Measurements from ENCODE around the gene APOC1. TPM values are rescaled to one million over a fixed set of nuclear protein-coding genes. Genes with fewer than 3 reads are reported as not detected.

Gene APOC1
- total RNA-seq, 1 experiment from 2014 or later, result 48.5 TPM

DNA sequence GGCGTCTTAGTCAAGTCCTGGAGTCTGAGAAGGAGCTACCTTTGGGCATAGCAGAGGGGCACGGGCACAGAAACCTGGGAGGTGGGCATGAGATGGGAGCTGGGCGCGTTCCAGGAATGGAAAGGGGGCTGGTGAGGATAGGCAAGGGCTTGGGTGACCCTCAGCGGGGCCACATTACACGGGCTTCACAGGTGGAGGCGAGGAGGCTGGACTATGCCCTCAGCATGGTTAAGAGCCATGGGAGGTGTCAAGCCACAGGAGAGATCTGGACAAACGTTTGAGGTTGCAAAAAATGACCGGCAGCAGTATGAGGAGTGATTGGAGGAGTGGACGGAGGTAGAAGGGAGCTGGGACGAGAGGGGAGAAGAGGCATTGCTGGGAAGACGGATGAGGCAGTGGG, 46.8 kb upstream of the APOC1 start:
- ChIA-PET POLR2A (no interaction called here), CTCF (no interaction called here)
- Histone ChIP-seq H3K4me1 (ENCODE audit: control insufficient read depth, insufficient read depth, low read length) (no peaks in the 10 kb centered on the region), H3K9me3 (ENCODE audit: control insufficient read depth, insufficient read depth, low read depth, low read length) (no peaks in the 10 kb centered on the region), H3K27me3 (ENCODE audit: control insufficient read depth, insufficient read depth, low read length) (no peaks in the 10 kb centered on the region), H3K36me3 (ENCODE audit: control insufficient read depth, insufficient read depth, low read length) (peaks cover 2% of the 10 kb centered on the region; the same call in 1 of the 2 replicates), H3K4me3 (ENCODE audit: low read depth in 2 of 2, low read length in 2 of 2) (no peak overlapping the region), H3K27ac (ENCODE audit: low read length) (no peak overlapping the region)
- BruUV-seq (replicated peaks), result no TSS peak
- in situ Hi-C loops (cut with HindIII; ENCODE audit: low pct_unique_long_range_greater_than_20kb, low sequenced_read_pairs) (no loop called here), intact Hi-C loops (cut with micrococcal nuclease; ENCODE audit: unreplicated experiment) (no loop called here)
- TF ChIP-seq, protein P1, sequence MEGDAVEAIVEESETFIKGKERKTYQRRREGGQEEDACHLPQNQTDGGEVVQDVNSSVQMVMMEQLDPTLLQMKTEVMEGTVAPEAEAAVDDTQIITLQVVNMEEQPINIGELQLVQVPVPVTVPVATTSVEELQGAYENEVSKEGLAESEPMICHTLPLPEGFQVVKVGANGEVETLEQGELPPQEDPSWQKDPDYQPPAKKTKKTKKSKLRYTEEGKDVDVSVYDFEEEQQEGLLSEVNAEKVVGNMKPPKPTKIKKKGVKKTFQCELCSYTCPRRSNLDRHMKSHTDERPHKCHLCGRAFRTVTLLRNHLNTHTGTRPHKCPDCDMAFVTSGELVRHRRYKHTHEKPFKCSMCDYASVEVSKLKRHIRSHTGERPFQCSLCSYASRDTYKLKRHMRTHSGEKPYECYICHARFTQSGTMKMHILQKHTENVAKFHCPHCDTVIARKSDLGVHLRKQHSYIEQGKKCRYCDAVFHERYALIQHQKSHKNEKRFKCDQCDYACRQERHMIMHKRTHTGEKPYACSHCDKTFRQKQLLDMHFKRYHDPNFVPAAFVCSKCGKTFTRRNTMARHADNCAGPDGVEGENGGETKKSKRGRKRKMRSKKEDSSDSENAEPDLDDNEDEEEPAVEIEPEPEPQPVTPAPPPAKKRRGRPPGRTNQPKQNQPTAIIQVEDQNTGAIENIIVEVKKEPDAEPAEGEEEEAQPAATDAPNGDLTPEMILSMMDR (IDR thresholded peaks at IDR 0.05), result no peak
- TF ChIP-seq TCF7L2 (IDR thresholded peaks at IDR 0.05; ENCODE audit: low read depth, low read length) (no peak), SIN3A (IDR thresholded peaks at IDR 0.05; ENCODE audit: borderline replicate concordance, insufficient read depth, low read depth, low read length) (no peak), POLR2AphosphoS5 (IDR thresholded peaks at IDR 0.05; ENCODE audit: low read depth, low read length) (no peak)
- TF ChIP-seq, protein P2, sequence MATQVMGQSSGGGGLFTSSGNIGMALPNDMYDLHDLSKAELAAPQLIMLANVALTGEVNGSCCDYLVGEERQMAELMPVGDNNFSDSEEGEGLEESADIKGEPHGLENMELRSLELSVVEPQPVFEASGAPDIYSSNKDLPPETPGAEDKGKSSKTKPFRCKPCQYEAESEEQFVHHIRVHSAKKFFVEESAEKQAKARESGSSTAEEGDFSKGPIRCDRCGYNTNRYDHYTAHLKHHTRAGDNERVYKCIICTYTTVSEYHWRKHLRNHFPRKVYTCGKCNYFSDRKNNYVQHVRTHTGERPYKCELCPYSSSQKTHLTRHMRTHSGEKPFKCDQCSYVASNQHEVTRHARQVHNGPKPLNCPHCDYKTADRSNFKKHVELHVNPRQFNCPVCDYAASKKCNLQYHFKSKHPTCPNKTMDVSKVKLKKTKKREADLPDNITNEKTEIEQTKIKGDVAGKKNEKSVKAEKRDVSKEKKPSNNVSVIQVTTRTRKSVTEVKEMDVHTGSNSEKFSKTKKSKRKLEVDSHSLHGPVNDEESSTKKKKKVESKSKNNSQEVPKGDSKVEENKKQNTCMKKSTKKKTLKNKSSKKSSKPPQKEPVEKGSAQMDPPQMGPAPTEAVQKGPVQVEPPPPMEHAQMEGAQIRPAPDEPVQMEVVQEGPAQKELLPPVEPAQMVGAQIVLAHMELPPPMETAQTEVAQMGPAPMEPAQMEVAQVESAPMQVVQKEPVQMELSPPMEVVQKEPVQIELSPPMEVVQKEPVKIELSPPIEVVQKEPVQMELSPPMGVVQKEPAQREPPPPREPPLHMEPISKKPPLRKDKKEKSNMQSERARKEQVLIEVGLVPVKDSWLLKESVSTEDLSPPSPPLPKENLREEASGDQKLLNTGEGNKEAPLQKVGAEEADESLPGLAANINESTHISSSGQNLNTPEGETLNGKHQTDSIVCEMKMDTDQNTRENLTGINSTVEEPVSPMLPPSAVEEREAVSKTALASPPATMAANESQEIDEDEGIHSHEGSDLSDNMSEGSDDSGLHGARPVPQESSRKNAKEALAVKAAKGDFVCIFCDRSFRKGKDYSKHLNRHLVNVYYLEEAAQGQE (IDR thresholded peaks at IDR 0.05; ENCODE audit: insufficient read depth in 1 of 2, low read depth in 2 of 2, low read length in 1 of 2), result no peak
- DNase-seq (ENCODE audit: low read depth, low spot score), result no peak
- no peak for ATAC-seq

DNA sequence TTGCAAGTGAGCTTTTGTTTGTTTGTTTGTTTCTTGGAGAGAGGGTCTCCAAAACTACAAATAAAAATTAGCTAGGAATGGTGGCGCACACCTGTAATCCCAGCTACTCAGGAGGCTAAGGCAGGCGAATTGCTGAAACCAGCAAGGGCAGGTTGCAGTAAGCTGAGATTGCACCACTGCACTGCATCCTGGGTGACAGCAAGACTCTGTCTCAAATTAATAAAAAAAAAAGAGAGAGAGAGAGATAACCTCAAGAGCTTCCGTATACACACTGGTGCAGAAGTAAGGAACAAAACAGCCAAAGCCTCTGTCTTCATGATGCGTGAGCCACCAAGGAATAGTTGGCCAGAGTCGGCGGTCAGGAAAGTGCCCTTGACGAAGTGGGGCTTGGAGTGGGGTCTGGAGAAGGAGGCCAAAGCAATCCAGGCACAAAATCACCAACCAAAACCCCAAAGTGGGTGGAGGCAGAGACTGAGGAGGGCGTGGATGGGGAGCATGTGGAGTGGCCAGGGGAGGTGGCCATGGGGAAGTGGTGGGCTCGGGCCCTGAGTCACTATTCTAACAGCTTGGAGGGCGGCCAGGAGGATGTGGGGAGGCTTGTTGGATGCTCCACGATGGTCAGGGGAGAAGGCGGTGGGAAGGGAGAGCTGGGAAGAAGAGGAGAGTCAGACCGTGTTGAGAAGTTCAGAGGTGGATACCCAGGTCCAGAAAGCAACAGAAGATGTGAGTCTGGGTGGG, 44.5 kb upstream of the APOC1 start:
- no peaks in the 10 kb centered on the region for H3K4me1 ChIP-seq (ENCODE audit: control insufficient read depth, insufficient read depth, low read length)
- TF ChIP-seq, protein P1 (IDR thresholded peaks at IDR 0.05), result no peak
- TF ChIP-seq SIN3A (IDR thresholded peaks at IDR 0.05; ENCODE audit: borderline replicate concordance, insufficient read depth, low read depth, low read length) (no peak), POLR2AphosphoS5 (IDR thresholded peaks at IDR 0.05; ENCODE audit: low read depth, low read length) (no peak), TCF7L2 (IDR thresholded peaks at IDR 0.05; ENCODE audit: low read depth, low read length) (no peak)
- TF ChIP-seq, protein P2 (IDR thresholded peaks at IDR 0.05; ENCODE audit: insufficient read depth in 1 of 2, low read depth in 2 of 2, low read length in 1 of 2), result no peak
- in situ Hi-C loops (cut with HindIII; ENCODE audit: low pct_unique_long_range_greater_than_20kb, low sequenced_read_pairs), result no loop called here
- intact Hi-C loops (cut with micrococcal nuclease; ENCODE audit: unreplicated experiment), result no loop called here
- peaks cover 2% of the 10 kb centered on the region; the same call in 1 of the 2 replicates for H3K36me3 ChIP-seq (ENCODE audit: control insufficient read depth, insufficient read depth, low read length)
- no TSS peak for BruUV-seq (replicated peaks)
- no peak for ATAC-seq
- H3K27ac ChIP-seq (ENCODE audit: low read length), result no peak overlapping the region
- DNase-seq (ENCODE audit: low read depth, low spot score), result no peak
- H3K27me3 ChIP-seq (ENCODE audit: control insufficient read depth, insufficient read depth, low read length), result no peaks in the 10 kb centered on the region
- no peaks in the 10 kb centered on the region for H3K9me3 ChIP-seq (ENCODE audit: control insufficient read depth, insufficient read depth, low read depth, low read length)
- no peak overlapping the region for H3K4me3 ChIP-seq (ENCODE audit: low read depth in 2 of 2, low read length in 2 of 2)
- ChIA-PET CTCF (interaction anchor here (0.6 kb wide), 1 partner anchor 20 kb away, joined by 3 read pairs; no protein-coding TSS in a partner anchor), POLR2A (no interaction called here)

All from Panc1 (cell line).